GM19452 (cell line): Measurements from ENCODE around the gene JAM2.
A peak's percentile ranks its signal among the peaks of the same experiment; 100 is the strongest.
"Not testable (repeated sequence)": the region's sequence is repeated elsewhere in the genome, so short reads cannot be mapped to it uniquely, and the experiment has no call there.

ENCODE experiments used
- ATAC-seq: cut with Tn5 transposase; IDR thresholded peaks from one replicate; pipeline ENCODE4 v1.9.1; 2021; ENCODE audit not compliant: unreplicated experiment

The JAM2 gene, protein sequence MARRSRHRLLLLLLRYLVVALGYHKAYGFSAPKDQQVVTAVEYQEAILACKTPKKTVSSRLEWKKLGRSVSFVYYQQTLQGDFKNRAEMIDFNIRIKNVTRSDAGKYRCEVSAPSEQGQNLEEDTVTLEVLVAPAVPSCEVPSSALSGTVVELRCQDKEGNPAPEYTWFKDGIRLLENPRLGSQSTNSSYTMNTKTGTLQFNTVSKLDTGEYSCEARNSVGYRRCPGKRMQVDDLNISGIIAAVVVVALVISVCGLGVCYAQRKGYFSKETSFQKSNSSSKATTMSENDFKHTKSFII

DNA sequence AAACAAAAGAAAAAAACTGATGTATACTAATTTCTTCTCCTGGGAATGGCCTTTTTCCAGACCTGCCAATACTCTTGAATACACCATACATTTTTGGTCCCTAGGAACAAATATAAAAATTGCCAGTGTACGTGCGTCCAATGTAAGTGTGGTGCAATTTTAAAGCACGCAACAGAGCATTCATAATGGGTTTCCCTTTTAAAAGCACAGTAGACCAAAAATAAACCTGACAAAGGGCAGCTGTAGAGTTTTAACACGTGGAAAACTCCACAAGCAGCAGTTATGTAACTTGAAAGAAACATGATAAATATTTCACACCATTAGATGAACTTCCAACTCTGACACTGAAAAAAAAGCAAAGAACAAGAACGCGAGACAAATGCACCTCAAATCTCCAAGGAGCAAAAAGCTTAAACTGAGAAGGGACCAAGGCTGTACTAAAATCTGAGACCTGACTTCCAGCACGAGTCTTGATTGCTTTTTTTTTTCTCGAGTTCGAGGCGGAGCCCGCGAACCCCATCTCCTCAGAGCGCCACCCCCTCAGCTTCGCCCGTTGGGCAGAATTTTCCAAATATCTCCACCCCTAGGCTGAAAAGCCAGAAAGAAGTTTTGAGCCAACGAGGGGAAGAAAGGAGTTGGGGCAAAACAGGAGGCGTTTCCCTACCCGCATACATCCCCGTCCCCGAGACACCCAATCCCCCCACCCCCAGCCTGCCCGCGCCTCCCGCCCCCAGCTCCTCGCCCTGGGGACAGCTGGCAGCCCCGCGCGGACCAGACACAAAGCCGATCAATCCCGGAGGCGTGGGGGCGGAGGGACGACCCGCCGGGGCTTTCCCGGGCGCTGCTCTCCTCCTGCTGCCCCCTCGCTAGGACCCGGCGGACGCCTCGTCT is at the start of gene JAM2:
Gene JAM2 (plus strand): TSS at position 599 of the 891 bp plus-strand sequence. CDS start 564 bp downstream, outside the sequence.
- peak; percentile 47 for ATAC-seq

DNA sequence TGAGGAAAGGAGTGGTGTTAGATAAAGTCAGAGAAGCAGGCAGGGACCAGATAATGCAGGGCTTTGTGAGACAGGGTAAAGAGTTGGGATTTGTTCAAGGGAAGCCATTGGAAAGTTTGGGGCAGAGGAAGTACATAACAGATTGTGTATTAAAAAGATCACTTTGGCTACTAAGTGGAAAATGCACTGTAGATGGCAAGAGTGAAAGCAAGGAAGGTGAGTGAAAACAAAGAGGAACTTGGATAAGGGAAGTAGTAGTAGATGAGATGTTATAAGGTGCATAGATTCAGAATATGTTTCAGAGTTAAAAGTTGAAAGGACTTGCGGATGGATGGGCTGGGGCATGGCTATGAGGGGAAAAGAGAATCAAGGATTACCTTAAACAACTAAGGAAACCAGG is 49.2 kb upstream of the JAM2 start:
- no peak for ATAC-seq

DNA sequence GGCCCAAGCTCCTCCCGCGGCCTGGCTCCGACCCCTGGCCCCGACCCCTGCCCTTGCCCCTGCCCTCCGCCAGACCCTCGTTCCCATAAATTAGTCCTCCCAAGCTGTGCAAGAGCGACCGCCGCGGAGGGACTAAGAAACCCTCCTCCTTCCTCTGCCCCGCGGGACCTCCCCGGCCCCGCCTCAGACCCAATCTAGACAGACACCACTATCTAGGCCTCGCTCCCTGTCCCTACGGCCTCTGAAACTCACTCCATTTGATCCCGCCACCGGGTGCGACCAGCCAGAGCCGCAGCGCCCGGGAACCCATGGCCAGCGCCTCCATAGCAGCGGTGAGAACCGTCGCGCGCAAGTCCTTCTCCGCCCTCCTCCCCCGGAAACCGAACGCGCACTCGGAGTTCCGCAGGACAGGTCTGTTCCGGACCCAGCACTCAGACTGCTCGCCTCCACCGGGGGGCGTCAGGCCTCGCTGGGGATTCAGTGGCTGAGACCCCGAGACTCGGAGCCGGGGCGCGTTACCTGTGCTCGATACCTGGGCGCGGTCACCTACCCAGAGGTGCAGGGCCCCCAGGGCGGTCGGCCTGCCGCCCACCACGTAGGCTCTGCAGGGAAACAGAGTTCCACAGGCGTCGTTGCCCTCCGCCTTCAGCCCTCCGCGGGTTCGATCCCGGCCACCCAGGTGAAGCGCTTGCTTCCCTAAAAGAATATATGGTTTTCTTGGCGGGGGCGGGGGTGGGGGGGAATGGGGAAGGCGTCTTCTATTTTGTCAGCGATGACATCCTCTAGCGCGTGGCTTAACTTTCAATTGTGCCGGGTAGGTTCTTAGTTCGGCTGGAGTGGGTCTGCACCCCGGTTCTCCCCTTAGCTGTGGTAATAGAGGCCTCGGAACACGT is 31.7 kb upstream of the JAM2 start, which contains the start of gene MRPL39:
Gene MRPL39 (minus strand): TSS at position 331 of the 893 bp plus-strand sequence. CDS start 6 bp downstream, at position 325.
- peak; percentile 89 for ATAC-seq

DNA sequence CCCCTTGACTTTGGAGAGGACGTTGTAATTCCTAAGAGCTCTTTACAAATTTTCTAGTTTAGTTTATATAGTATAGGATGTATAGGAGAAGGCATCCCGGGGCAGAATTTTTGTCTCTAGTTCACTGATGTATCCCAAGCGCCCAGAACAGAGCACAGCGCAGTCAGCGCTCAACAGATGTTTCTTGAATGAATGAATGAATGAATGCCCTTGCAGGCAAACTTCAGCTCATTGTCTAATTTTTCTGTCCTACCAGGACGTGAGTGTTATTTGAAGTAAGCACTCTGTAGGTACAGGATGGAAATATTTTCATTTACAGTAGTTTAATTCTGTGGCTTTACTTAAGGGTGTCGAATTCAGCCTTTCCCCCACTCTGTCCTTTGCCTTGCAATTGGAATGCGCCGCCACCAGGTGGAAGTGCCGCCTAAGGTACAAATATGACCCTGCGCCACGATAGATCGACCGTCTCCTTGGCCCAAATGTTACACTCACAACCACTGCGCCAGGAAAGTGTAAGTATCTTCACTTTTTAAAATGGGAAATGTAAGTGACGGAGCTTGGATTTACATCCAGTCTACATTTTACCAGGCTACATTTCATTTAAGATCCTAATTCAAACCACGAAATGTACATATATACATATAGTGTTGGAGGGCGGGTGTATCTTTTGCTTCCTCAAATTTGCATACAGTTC is 30.9 kb upstream of the JAM2 start:
- peak; percentile 80 for ATAC-seq

DNA sequence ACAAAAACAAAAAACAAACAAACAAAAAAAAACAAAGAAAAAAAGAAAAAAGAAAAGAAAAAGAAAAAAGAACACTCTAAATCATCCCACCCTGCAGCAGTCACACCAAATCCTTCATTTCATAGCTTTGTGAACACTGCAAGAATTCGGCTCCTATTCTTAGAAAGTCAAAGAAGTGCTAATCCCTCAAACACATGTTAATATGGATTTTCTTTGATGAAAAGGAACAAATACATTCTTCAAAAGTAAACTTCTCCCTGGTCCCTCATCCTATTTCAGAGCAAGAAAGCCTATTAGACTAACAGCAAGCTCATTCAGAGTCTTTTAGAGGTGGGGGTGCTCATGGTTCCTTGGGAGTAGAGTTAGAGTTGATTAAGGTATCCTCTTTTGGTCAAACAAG is 24.6 kb upstream of the JAM2 start:
- no peak for ATAC-seq

DNA sequence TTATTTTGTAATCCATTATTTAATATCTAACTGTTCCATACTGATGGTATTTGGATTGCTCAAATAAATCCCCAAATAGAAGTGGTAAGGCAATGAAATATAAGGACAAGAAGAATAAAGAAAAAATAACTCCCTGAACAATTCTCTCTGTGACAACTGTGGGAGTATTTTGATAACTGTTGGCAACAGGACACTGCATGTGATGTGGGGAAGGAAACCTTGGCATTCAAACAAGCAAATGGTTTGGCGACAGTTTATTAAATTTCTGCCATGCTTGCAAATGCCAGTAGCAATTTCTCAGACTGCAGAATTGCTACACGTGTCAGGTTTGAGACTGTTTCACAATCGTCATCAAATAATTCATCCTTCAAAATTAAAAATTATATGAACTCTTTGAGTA is 23.2 kb upstream of the JAM2 start:
- ATAC-seq: no peak

DNA sequence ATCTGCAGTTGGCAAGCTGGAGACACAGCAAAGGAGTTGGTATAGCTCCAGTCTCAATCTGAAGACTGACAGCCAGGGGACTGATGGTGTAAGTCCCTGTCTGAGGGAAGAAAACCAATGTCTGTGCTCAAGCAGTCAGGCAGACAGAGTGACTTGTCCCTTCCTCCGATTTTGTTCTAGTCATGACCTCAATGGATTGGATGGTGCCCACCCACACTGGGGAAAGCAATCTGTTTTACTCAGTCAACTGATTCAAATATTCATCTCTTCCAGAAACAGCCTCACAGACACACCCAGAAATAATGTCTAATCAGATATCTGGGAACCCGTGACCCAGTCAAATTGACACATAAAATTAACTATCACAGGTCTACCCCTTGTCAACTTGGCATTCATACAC is 19.9 kb upstream of the JAM2 start:
- no peak for ATAC-seq

DNA sequence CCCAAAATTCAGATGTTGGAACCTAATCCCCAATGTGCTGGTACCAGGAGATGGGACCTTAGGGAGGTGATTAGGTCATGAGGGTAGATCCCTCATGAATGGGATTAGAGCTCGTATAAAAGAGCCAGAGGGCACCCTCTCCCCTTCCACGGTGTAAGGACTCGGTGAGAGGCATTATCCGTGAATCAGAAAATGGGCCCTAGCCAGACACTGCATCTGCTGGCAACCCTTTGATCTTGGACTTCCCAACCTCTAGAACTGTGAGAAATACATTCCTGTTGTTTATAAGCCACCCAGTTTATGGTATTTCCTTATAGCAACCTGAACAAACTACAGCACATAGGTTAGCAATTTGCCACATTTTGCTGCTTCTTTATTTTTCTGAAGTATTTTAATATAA is 14.5 kb upstream of the JAM2 start:
- ATAC-seq: no peak

DNA sequence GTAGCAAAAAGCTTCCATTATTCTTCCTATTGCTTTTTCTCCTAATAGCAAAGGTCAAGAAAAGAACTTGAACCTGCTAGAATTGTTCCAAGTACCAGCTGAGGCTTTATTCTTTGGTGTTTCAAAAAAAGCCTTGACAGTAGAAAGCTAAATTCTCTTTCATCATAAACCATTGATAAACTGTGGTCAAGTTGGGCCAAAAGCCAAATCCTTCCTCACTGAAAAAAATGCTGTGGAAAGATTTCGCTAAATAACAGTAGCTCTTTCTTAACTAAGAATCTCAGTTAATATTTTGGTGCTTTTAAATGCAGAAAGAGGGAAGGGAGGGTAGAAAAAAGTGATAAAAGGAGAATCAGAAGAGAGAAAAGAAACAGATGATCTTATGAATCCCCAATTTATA is 14.0 kb upstream of the JAM2 start:
- ATAC-seq: no peak

DNA sequence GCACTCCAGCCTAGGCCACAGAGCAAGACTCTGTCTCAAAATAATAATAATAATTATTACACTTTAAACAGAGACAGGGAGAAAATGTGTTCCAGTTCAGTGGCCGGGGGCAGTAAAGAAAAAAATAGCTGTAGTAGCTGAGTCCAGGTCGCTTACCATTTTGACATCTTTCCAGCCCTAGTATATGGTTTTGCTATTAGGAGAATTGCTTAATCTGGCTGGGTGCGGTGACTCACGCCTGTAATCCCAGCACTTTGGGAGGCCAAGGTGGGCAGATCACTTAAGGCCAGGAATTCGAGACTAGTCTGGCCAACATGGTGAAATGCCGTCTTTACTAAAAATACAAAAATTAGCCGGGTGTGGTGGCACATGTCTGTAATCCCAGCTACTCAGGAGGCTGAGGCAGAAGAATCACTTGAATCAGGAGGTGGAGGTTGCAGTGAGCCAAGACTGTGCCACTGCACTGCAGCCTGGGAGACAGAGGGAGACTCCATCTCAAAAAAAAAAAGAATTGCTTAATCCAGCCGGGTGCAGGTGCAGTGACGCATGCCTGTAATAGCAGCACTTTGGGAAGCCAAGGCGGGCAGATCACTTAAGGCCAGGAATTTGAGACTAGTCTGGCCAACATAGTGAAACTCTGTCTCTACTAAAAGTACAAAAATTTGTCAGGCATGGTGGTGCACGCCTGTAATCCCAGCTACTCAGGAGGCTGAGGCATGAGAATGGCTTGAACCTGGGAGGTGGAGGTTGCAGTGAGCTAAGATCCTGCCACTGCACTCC is 13.1 kb upstream of the JAM2 start:
- not testable (repeated sequence) for ATAC-seq

DNA sequence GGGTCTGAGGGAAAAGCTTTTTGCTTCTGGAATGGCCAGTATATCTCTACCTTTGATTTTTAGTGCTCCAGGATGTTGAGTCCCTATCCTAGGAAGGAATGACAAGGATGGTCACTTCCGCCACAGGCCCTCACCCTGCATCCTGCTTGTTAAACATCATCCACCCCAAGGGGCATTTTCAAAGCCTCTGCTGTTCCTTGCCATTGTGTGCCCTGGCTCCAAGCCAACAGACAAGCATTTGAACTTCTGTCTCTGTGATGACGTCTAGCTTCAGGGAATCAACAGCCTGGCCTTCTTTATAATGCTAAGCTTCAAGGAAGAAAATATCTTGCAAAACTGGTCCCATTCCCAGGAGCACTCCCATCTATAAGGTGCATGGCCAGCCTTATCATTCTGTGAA is 12.3 kb upstream of the JAM2 start:
- ATAC-seq: no peak

DNA sequence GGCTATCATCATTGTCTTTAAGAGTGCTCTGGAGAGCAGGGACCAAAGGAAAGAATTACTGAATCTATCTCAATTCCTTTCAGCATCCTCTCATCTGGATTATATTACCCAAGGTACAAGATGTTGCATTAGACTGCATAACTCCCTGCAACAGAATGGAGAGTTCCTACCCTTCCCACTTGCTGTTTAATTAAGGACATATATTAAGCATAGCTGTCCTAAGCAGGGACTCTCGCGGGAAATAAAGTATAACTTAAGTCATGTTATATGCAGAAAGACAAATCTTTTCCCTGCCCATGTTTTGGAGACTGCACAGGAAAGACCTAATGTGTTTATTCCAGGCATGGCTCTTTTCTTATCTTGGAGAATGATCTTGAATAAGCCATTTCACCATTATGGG is 6.8 kb upstream of the JAM2 start:
- ATAC-seq: no peak

DNA sequence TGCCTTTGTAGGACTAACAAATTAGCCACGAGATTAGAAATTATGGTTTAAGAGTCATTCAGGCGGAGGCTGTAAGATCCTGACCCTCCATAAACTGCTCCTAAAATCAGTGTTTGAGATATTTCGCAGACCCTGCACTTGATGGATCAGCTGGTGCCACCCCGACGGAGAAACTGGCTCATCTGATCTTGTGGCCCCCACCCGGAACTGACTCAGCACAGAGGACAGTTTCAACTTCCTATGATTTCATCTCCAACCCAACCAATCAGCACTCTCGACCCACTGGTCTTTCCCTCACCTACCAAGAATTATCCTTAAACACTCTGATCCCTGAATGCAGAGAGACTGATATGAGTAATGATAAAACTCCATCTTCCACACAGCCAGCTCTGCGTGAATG is 3.7 kb upstream of the JAM2 start:
- no peak for ATAC-seq

DNA sequence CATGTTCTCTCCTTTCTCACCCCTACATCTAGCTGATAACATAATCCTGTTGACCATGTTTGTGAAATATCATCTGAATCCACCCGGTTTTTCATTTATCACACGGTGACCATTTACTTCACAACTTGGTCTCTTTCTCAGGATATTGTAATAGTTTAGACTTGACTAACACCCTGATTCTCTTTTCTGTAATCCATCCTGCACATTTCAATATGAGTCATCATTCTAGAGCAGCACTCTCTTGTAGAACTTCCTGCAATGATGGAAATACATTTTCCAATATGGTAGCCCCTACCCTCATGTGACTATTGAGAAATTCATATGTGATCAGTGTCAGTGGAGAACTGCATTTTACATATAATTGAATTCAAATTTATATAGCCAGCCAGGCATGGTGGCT is 2.3 kb upstream of the JAM2 start:
- ATAC-seq: no peak

DNA sequence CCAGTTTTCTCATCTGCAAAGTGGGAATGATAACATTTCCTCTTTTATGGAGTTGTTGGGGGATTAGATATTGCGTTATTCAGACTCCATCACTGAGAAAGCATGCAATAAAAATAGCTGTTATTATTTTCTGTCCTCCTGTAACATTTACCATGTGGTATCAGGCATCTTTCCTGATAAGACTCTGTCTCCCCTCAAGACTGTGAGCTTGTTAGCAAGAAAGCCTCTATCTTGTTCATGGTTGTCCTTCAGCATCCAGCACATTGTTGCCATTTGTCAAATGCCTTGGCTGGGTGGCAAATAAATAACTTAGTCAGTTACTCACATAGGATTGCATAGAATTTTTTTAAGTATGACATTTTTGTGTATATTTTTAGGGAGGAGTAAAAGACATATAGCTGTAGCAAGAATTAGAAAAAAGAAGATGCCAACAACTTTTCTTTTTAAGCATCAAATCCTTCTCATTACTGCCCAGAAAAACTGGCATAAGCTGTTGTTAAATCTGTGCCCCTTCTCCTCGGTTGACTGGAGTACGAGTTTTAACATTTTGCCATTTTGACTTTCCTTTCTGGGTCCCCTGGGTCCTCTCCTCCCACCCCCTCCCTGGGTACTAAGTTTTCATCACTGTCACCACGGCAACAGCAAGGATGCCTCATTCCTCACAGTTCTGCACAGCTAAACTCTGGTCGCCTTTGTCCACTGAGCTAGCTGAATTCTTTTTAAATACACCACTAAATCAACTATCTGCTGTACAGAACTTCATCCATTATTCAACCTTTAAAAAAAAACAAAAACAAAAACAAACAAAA is 1.0 kb upstream of the JAM2 start:
- no peak for ATAC-seq

DNA sequence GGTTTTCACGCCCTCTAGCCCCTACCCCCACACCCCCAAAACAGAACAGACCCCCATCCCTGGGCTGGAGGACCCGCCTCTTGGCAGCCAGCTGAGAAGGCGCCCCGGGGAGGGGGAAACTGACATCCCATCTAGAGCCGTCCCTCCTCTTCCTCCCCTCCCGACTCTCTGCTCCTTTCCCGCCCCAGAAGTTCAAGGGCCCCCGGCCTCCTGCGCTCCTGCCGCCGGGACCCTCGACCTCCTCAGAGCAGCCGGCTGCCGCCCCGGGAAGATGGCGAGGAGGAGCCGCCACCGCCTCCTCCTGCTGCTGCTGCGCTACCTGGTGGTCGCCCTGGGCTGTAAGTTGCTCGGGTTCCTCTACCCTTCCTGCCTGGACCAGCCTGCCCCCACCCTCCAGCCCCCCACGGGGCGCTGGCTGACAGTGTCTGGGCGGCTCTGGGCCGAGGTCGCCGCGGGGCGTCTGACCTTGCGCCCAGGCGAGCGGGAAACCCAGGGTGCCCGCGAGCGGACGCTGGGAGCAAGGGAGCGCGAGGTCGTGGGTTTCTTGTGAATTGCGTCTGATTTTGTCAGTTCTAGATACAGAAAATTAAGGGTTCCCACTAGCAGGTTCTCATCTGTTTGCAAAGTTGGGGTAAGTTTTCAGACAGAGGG is 618 bp downstream of the JAM2 start:
- ATAC-seq: peak; percentile 69

DNA sequence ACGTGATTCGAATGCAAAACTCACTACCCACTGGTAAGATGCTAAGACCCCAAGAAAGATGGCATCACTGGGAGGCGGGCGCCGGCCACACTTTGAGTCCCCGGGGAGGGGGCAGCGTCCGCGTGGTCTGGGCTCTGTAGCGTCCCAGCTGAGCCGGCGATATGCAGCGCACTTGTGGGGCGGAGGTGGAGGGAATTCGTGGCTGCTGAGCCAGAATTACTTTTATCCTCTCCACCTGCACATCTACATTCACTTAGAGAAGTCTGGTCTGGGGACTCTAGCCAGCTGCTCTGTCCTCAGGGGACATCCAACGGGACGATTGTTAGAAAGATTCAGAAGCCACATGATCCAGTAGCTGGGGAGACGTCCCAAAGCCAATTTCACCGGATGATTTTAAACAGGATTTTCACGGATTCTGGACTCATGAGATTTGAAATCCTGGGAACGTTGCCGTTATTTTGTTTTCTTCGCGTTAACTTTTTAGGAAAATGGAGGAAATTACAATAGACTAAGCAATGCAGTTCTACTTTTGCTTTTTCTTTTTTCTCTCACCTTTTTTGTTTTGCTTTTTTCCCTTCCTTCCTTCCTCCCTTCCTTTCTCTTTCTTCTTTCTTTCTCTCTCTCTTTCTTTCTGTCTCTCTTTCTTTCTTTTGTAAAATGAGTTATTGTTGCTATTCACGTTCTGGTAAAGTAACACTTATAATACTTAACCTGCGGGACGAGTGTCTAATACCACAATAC is 1.3 kb downstream of the JAM2 start:
- ATAC-seq: peak; percentile 20

DNA sequence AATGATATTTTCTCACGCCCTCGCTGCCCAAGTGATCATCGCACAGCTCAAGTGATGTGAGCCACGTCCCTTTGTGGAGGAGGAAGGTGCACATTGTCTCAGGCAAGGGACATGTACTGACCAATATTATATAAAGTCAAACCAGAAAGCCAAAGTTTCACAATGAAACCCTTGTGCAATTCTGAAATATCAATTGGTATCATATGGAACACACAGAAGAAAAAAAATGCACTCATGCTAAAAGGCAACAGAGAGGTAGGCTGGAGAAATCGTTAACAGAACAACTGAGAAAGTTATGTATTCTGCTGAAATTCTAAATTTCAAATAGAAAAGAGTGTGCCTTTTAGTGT is 1.9 kb downstream of the JAM2 start:
- no peak for ATAC-seq
